CD4-positive, alpha-beta memory T cell (primary cell): Measurements from ENCODE around the gene VCAN. TPM values are rescaled to one million over a fixed set of nuclear protein-coding genes. Genes with fewer than 3 reads are reported as not detected.

Source experiments
- CTCF ChIA-PET: fragments of 350-600 bp; sonication (Branson Sonifier 250); formaldehyde crosslinking; loops from one replicate; lab custom pipeline; 2021; ENCODE audit warnings: inconsistent platforms; ENCODE audit not compliant: partially characterized antibody; lab: Charles Lee
- POLR2A ChIA-PET: fragments of 350-600 bp; sonication (Branson Sonifier 250); formaldehyde crosslinking; loops from one replicate; lab custom pipeline; 2021; ENCODE audit not compliant: partially characterized antibody; lab: Charles Lee
- DNase-seq, 5 donors: peaks; one replicate each; pipeline versions ENCODE4 v3.0.0 to v3.0.0-alpha.2; 2020 to 2022; ENCODE audit warnings: mixed read lengths in 1 of 5
- H3K27ac ChIP-seq: one replicate; pipeline ENCODE4 v1.7.0; 2013; ENCODE audit warnings: low read depth, low read length
- H3K27me3 ChIP-seq: 2 replicates; pipeline ENCODE4 v1.7.0; 2013; ENCODE audit warnings: mild to moderate bottlenecking, low read length, moderate library complexity; ENCODE audit not compliant: insufficient read depth
- H3K36me3 ChIP-seq: 2 replicates; pipeline ENCODE4 v1.7.0; 2013; ENCODE audit warnings: mild to moderate bottlenecking, low read length, moderate library complexity; ENCODE audit not compliant: insufficient read depth
- H3K4me1 ChIP-seq: 2 replicates; pipeline ENCODE4 v1.7.0; 2013; ENCODE audit warnings: mild to moderate bottlenecking, low read length, moderate library complexity; ENCODE audit not compliant: insufficient read depth
- H3K4me3 ChIP-seq, 2 donors: one replicate each; pipeline ENCODE4 v1.7.0; 2013; ENCODE audit warnings: low read length in 2 of 2, mild to moderate bottlenecking in 1 of 2
- H3K9me3 ChIP-seq, 2 donors: one replicate each; pipeline ENCODE4 v1.7.0; 2013; ENCODE audit warnings: low read length in 2 of 2, control low read depth in 1 of 2; ENCODE audit not compliant: control insufficient read depth in 1 of 2
- H3K27ac Mint-ChIP-seq, 7 donors: one replicate each; pipeline ENCODE4 v1.8.0; 2020 to 2021; ENCODE audit warnings: mixed read lengths in 7 of 7, mild to moderate bottlenecking in 6 of 7, inconsistent platforms in 3 of 7, moderate library complexity in 3 of 7
- H3K27me3 Mint-ChIP-seq, 2 donors: one replicate each; pipeline ENCODE4 v1.8.0; 2020 to 2021; ENCODE audit warnings: mixed read lengths in 2 of 2
- H3K36me3 Mint-ChIP-seq, 2 donors: one replicate each; pipeline ENCODE4 v1.8.0; 2020 to 2021; ENCODE audit warnings: mixed read lengths in 2 of 2, inconsistent platforms in 1 of 2, mild to moderate bottlenecking in 1 of 2
- H3K4me1 Mint-ChIP-seq, 4 donors: one replicate each; pipeline ENCODE4 v1.8.0; 2020 to 2021; ENCODE audit warnings: mixed read lengths in 4 of 4, mild to moderate bottlenecking in 1 of 4
- H3K4me3 Mint-ChIP-seq, 8 donors: one replicate each; pipeline ENCODE4 v1.8.0; 2020 to 2021; ENCODE audit warnings: mixed read lengths in 8 of 8, mild to moderate bottlenecking in 7 of 8, moderate library complexity in 6 of 8, inconsistent platforms in 3 of 8
- H3K9me3 Mint-ChIP-seq, 8 donors: one replicate each; pipeline ENCODE4 v1.8.0; 2020 to 2021; ENCODE audit warnings: mixed read lengths in 8 of 8, mild to moderate bottlenecking in 5 of 8, inconsistent platforms in 3 of 8, moderate library complexity in 1 of 8
- intact Hi-C: fragments of 100-400 bp; cut with micrococcal nuclease; formaldehyde crosslinking; loops from one replicate; pipeline ENCODE4 v1.15.1; 2023
- polyA plus RNA-seq, 2 donors: library from polyadenylated mRNA; unstranded; fragments of 300-500 nt; fragmentation: Illumina TruSeq; gene quantifications; one replicate each; pipeline ENCODE4 v1.2.3, GENCODE V29; 2021
- total RNA-seq, 2 experiments: library from RNA; stranded (reverse); gene quantifications; one replicate each; pipeline ENCODE4 v1.2.3, GENCODE V29; 2021

The VCAN gene
- total and polyA plus RNA-seq, 4 experiments from 2014 or later: 0.05 to 0.09 (median 0.06) TPM; not detected in 1

GRCh38 chr5:83542839-83543238 is 71.3 kb downstream of the VCAN start:
- DNase-seq: no peak
- peaks cover 6 to 10% (median 8%) of the 10 kb centered on the region in 4 donors for H3K4me1 Mint-ChIP-seq
- intact Hi-C loops: no loop called here
- peaks cover 5 to 9% of the 10 kb centered on the region in 2 donors for H3K27me3 Mint-ChIP-seq
- ChIA-PET POLR2A (no interaction called here), CTCF (no interaction called here)
- Histone ChIP-seq H3K4me1 (no peaks in the 10 kb centered on the region), H3K27ac (no peak overlapping the region), H3K9me3 (no peaks in the 10 kb centered on the region), H3K4me3 (no peak overlapping the region), H3K27me3 (no peaks in the 10 kb centered on the region), H3K36me3 (no peaks in the 10 kb centered on the region)
- no peaks in the 10 kb centered on the region for H3K36me3 Mint-ChIP-seq
- no peaks in the 10 kb centered on the region for H3K9me3 Mint-ChIP-seq
- H3K27ac Mint-ChIP-seq: no peak overlapping the region
- no peak overlapping the region for H3K4me3 Mint-ChIP-seq

DNA sequence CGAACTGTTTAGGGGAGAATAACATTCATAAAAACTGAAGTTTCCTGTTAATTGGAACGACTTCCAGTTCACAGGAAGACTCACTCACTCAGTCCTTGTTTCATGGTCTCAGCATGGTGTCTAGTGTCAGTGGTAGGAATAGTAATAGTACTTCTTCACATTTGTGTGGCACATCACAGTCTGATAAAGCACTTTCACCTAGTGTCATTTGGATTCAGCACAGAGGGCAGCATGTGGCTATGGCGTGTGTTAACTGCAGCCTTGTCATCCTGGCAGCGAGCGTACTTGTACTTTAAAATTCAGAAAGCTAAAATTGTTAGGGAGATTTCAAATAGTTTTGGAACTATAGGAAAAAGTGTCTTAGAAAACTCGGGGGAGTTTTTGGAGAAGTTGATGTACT is 72.4 kb downstream of the VCAN start:
- Mint-ChIP-seq H3K27me3 (peaks cover 3 to 7% of the 10 kb centered on the region in 2 donors), H3K9me3 (no peaks in the 10 kb centered on the region), H3K36me3 (no peaks in the 10 kb centered on the region), H3K4me3 (no peak overlapping the region), H3K4me1 (peaks cover 6 to 8% (median 7%) of the 10 kb centered on the region in 4 donors), H3K27ac (no peak overlapping the region)
- ChIA-PET CTCF (interaction anchor here (1.0 kb wide), 1 partner anchor 19 kb away, joined by 3 read pairs; no protein-coding TSS in a partner anchor), POLR2A (no interaction called here)
- Histone ChIP-seq H3K9me3 (no peaks in the 10 kb centered on the region), H3K36me3 (no peaks in the 10 kb centered on the region), H3K27ac (no peak overlapping the region), H3K4me1 (no peaks in the 10 kb centered on the region), H3K4me3 (no peak overlapping the region), H3K27me3 (no peaks in the 10 kb centered on the region)
- DNase-seq: no peak
- intact Hi-C loops: no loop called here

DNA sequence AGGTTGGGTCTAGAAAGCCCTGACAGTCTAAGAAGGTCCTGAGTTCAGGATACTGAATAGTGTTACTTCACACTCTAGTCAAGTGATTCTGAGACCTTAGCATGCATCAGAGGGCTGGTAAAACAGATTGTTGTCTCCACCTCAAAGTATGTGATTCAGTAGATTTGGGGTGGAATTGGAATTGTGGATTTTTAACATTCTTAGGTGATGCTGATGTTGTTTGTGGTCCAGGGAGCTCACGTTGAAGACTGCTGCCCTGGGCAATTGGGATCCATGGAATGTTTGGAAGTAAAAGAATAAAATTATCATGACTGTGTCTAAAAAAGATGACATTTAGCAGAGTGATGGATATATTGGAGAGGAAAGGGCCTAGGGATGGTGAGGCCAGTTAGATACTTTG is 75.6 kb downstream of the VCAN start:
- peaks cover 5 to 9% of the 10 kb centered on the region in 2 donors for H3K27me3 Mint-ChIP-seq
- Histone ChIP-seq H3K4me1 (no peaks in the 10 kb centered on the region), H3K27me3 (no peaks in the 10 kb centered on the region), H3K9me3 (no peaks in the 10 kb centered on the region), H3K27ac (no peak overlapping the region), H3K4me3 (no peak overlapping the region), H3K36me3 (no peaks in the 10 kb centered on the region)
- ChIA-PET CTCF (no interaction called here), POLR2A (no interaction called here)
- H3K9me3 Mint-ChIP-seq: no peaks in the 10 kb centered on the region
- DNase-seq: no peak
- intact Hi-C loops: no loop called here
- no peaks in the 10 kb centered on the region for H3K4me1 Mint-ChIP-seq
- no peak overlapping the region for H3K4me3 Mint-ChIP-seq
- H3K36me3 Mint-ChIP-seq: no peaks in the 10 kb centered on the region
- H3K27ac Mint-ChIP-seq: no peak overlapping the region

DNA sequence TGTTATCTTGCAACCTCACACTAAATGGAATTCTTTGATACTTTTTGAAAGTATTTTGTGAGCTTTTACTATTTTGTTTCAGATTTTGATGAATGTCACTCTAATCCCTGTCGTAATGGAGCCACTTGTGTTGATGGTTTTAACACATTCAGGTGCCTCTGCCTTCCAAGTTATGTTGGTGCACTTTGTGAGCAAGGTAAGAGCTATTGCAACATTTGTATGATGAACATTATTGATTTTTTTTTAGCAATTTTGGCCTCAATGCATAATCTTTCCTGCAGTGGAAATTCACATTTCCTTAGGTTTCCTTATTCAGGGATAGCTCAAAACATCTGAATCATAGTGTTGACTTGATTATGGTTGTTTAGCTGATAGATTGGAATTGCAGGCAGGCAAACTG is 76.3 kb downstream of the VCAN start:
- ChIA-PET CTCF (no interaction called here), POLR2A (no interaction called here)
- Mint-ChIP-seq H3K4me1 (no peaks in the 10 kb centered on the region), H3K4me3 (no peak overlapping the region), H3K27me3 (peaks cover 5 to 9% of the 10 kb centered on the region in 2 donors), H3K9me3 (no peaks in the 10 kb centered on the region), H3K36me3 (no peaks in the 10 kb centered on the region), H3K27ac (no peak overlapping the region)
- Histone ChIP-seq H3K4me3 (no peak overlapping the region), H3K27ac (no peak overlapping the region), H3K27me3 (no peaks in the 10 kb centered on the region), H3K9me3 (no peaks in the 10 kb centered on the region), H3K36me3 (no peaks in the 10 kb centered on the region), H3K4me1 (no peaks in the 10 kb centered on the region)
- intact Hi-C loops: no loop called here
- no peak for DNase-seq

DNA sequence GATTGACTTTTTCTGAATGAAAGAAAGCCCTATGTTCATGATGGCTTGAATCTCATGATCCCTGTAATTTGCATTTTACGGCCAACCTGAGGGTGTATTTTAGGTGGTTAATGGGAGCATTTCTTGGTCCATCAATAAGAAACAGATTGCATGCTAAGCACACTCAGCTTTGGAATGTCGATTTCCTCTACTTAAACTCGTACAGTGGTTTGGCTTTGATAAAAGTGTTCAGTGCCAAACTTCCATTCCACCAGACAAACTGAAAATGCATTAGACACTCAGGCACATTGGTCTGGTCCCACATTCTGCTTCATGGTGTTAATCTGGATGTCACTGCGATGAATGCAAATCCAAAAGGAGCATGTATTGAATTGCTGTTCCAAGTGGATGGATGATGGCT is 77.0 kb downstream of the VCAN start:
- POLR2A ChIA-PET: no interaction called here
- no peaks in the 10 kb centered on the region for H3K36me3 ChIP-seq
- H3K36me3 Mint-ChIP-seq: no peaks in the 10 kb centered on the region
- H3K27me3 Mint-ChIP-seq: peaks cover 5 to 9% of the 10 kb centered on the region in 2 donors
- H3K4me1 ChIP-seq: no peaks in the 10 kb centered on the region
- intact Hi-C loops: no loop called here
- no peak overlapping the region for H3K27ac Mint-ChIP-seq
- CTCF ChIA-PET: no interaction called here
- no peaks in the 10 kb centered on the region for H3K27me3 ChIP-seq
- H3K4me1 Mint-ChIP-seq: no peaks in the 10 kb centered on the region
- no peak overlapping the region for H3K4me3 Mint-ChIP-seq
- no peaks in the 10 kb centered on the region for H3K9me3 Mint-ChIP-seq
- DNase-seq: no peak
- H3K4me3 ChIP-seq: no peak overlapping the region
- no peak overlapping the region for H3K27ac ChIP-seq
- no peaks in the 10 kb centered on the region for H3K9me3 ChIP-seq

DNA sequence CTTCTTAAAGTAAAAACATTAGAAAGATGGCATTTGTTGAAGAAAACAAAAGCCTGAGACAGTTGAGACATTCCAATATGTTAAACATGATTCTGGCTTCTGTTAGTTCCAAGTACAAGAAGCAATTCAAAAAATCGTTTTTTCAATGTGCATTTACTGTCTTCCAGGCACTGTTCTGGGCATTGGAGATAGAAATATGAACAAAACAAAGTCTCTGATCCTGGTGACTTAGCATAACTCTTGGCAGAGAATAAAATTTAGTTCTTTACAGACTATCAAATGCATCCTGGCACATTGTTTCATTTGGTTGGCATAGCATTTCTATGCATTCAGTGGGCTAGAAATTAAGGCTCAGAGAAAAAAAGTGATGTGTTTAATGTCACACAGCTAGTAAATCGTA is 77.5 kb downstream of the VCAN start:
- H3K9me3 ChIP-seq: no peaks in the 10 kb centered on the region
- Mint-ChIP-seq H3K36me3 (no peaks in the 10 kb centered on the region), H3K9me3 (no peaks in the 10 kb centered on the region), H3K4me3 (no peak overlapping the region), H3K4me1 (no peaks in the 10 kb centered on the region), H3K27ac (no peak overlapping the region), H3K27me3 (peaks cover 5 to 9% of the 10 kb centered on the region in 2 donors)
- intact Hi-C loops: no loop called here
- no peaks in the 10 kb centered on the region for H3K36me3 ChIP-seq
- H3K4me1 ChIP-seq: no peaks in the 10 kb centered on the region
- no peak for DNase-seq
- H3K27ac ChIP-seq: no peak overlapping the region
- POLR2A ChIA-PET: no interaction called here
- CTCF ChIA-PET: interaction anchor here (1.9 kb wide), 1 partner anchor 15 kb away, joined by 6 read pairs; no protein-coding TSS in a partner anchor
- no peaks in the 10 kb centered on the region for H3K27me3 ChIP-seq
- no peak overlapping the region for H3K4me3 ChIP-seq

- H3K36me3 Mint-ChIP-seq: no peaks in the 10 kb centered on the region
- POLR2A ChIA-PET: no interaction called here
- DNase-seq: no peak
- H3K27me3 Mint-ChIP-seq: peaks cover 5 to 9% of the 10 kb centered on the region in 2 donors
- H3K9me3 ChIP-seq: no peaks in the 10 kb centered on the region
- no peaks in the 10 kb centered on the region for H3K9me3 Mint-ChIP-seq
- no peak overlapping the region for H3K27ac Mint-ChIP-seq
- no peak overlapping the region for H3K27ac ChIP-seq
- no peak overlapping the region for H3K4me3 Mint-ChIP-seq
- no peak overlapping the region for H3K4me3 ChIP-seq
- H3K4me1 ChIP-seq: no peaks in the 10 kb centered on the region
- no peaks in the 10 kb centered on the region for H3K36me3 ChIP-seq
- H3K4me1 Mint-ChIP-seq: no peaks in the 10 kb centered on the region
- intact Hi-C loops: no loop called here
- CTCF ChIA-PET: interaction anchor here (1.9 kb wide), 1 partner anchor 14 kb away, joined by 6 read pairs; no protein-coding TSS in a partner anchor
- no peaks in the 10 kb centered on the region for H3K27me3 ChIP-seq
Observed at GRCh38 chr5:83549674-83550073, 78.1 kb downstream of the VCAN start.

DNA sequence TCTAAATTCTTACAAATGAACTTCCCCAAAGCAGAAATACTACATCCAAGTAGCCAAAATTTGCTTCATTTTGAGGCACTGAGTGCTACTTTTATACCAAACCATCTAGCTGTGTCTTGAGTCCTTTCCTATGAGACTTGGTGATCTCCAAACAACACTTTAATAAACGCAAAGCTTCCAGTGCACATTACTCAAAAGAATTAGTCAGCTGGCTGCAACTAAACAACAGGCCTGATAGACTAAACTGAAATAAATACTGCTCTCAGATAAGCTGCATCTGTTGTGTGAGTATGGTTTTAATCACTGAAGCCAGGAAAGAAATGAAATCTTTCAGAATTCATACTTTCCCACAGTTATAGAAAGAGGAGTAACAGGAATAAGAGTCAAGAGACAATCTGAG is 80.3 kb downstream of the VCAN start:
- CTCF ChIA-PET: no interaction called here
- no peak overlapping the region for H3K4me3 Mint-ChIP-seq

More for the DNA sequence above, 80.3 kb downstream of the VCAN start:
- Histone ChIP-seq H3K4me3 (no peak overlapping the region), H3K27me3 (no peaks in the 10 kb centered on the region), H3K9me3 (no peaks in the 10 kb centered on the region), H3K27ac (no peak overlapping the region), H3K36me3 (no peaks in the 10 kb centered on the region), H3K4me1 (no peaks in the 10 kb centered on the region)
- no peak for DNase-seq
- Mint-ChIP-seq H3K4me1 (peaks cover 0 to 1% (median 0%) of the 10 kb centered on the region in 4 donors), H3K36me3 (no peaks in the 10 kb centered on the region), H3K27ac (no peak overlapping the region), H3K9me3 (no peaks in the 10 kb centered on the region), H3K27me3 (peaks cover 5 to 7% of the 10 kb centered on the region in 2 donors)
- POLR2A ChIA-PET: no interaction called here
- intact Hi-C loops: no loop called here
